GM12891 (cell line): ENCODE data around the gene AKR7A2.

Source experiments
- POLR2A ChIP-seq: IDR thresholded peaks from 2 replicates; pipeline ENCODE4 v1.6.1; 2011; ENCODE audit warnings: low read depth, low read length, control low read depth
- TAF1 ChIP-seq: IDR thresholded peaks from 2 replicates; pipeline ENCODE4 v1.6.1; 2011; ENCODE audit warnings: low read depth, low read length, control low read depth

DNA sequence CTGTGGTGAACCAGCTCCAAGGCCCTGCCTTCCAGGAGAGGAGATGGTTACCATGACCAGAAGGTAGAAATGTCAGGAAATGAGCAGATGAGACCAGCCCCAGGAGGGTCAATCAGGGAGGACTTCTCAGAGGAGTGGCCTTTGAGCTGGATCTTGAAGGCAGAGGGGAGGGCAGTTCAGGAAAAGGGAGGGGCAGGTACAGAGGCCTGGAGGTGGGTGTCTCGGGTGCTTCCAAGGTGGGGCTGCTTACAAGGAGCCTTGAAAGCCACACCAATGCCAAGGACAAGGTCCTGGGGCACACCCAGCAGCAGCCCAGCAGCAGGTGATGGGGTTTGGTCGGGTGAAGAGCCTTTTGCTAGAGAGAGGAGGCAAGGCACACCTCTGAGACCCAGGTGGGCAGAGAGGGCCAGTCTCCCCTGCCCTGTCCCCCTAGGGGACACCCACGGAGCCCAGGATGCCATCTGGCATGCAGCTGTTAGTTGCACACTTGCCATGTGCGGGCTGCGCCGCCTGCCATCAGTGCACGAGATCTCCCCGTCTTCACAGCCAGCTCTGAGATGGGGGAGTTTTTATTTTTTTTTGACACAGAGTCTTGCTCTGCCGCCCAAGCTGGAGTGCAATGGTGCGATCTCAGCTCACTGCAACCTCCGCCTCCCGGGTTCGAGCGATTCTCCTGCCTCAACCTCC lies 18.6 kb upstream of the AKR7A2 start:
- no peak for TF ChIP-seq POLR2A
- no peak for TF ChIP-seq TAF1
